H1 (cell line): ENCODE data around the gene ASAP2. TPM values are rescaled to one million over a fixed set of nuclear protein-coding genes. Genes with fewer than 3 reads are reported as not detected.

Experiments used
- CTCF ChIA-PET: fragments of 300-600 bp; sonication (Branson Sonifier 250); formaldehyde crosslinking; loops from one replicate; lab custom pipeline; 2021; ENCODE audit not compliant: partially characterized antibody; lab: Charles Lee
- POLR2A ChIA-PET: fragments of 300-600 bp; sonication (Branson Sonifier 250); formaldehyde crosslinking; loops from one replicate; lab custom pipeline; 2021; ENCODE audit warnings: inconsistent platforms; ENCODE audit not compliant: partially characterized antibody; lab: Charles Lee
- DNase-seq, 2 experiments: peaks; one replicate each; pipeline versions ENCODE4 v3.0.0 to v3.0.0-alpha.2; 2010 to 2022; ENCODE audit warnings: low spot score in 2 of 2, low read depth in 1 of 2, mixed read lengths in 1 of 2
- FAIRE-seq: peaks from 2 replicates; lab custom pipeline; 2011; peaks lifted over from hg19 to GRCh38; lab: Jason Lieb, UNC
- H2AFZ ChIP-seq: 2 replicates; pipeline ENCODE4 v1.8.1; 2012; ENCODE audit warnings: low read length, inconsistent platforms
- H2AK5ac ChIP-seq: 2 replicates; pipeline ENCODE4 v1.6.1; 2013; ENCODE audit warnings: low read depth, low read length
- H2BK120ac ChIP-seq: replicated peaks from 2 replicates; pipeline ENCODE3; 2013; ENCODE audit warnings: low read depth, low read length, inconsistent platforms
- H2BK12ac ChIP-seq: 2 replicates; pipeline ENCODE4 v1.6.1; 2013; ENCODE audit warnings: low read depth, low read length
- H2BK15ac ChIP-seq: 2 replicates; pipeline ENCODE4 v1.6.1; 2013; ENCODE audit warnings: low read length
- H2BK20ac ChIP-seq: 2 replicates; pipeline ENCODE4 v1.6.1; 2013; ENCODE audit warnings: low read length
- H2BK5ac ChIP-seq: 2 replicates; pipeline ENCODE4 v1.6.1; 2013; ENCODE audit warnings: low read depth, low read length
- H3K14ac ChIP-seq: 2 replicates; pipeline ENCODE4 v1.6.1; 2013; ENCODE audit warnings: inconsistent platforms; ENCODE audit not compliant: insufficient read length
- H3K18ac ChIP-seq: 2 replicates; pipeline ENCODE4 v1.6.1; 2013; ENCODE audit warnings: low read length; ENCODE audit errors: extremely low read depth
- H3K23ac ChIP-seq: 2 replicates; pipeline ENCODE4 v1.6.1; 2013; ENCODE audit warnings: inconsistent platforms; ENCODE audit not compliant: insufficient read length
- H3K23me2 ChIP-seq: 2 replicates; pipeline ENCODE4 v1.6.1; 2013; ENCODE audit warnings: low read depth, low read length
- H3K27ac ChIP-seq: 2 replicates; pipeline ENCODE4 v1.6.1; 2011; ENCODE audit warnings: low read depth, low read length, inconsistent platforms
- H3K27me3 ChIP-seq, 4 experiments: replicated peaks in 1 of 4; 1 replicate in 1 of 4; 2 replicates in 3 of 4; pipeline versions ENCODE4 v1.6.1 to v1.8.1; 2011 to 2013; ENCODE audit warnings: low read length in 3 of 4, mild to moderate bottlenecking in 3 of 4, inconsistent platforms in 2 of 4, mixed read lengths in 2 of 4, moderate library complexity in 1 of 4; ENCODE audit not compliant: control insufficient read depth in 3 of 4, insufficient read depth in 3 of 4; ENCODE audit errors: extremely low read depth in 1 of 4
- H3K36me3 ChIP-seq, 4 experiments: 2 replicates each; pipeline versions ENCODE4 v1.6.1 to v1.8.1; 2011 to 2013; ENCODE audit warnings: mild to moderate bottlenecking in 4 of 4, low read length in 3 of 4, moderate library complexity in 2 of 4, control low read depth in 1 of 4, inconsistent platforms in 1 of 4; ENCODE audit not compliant: insufficient read depth in 4 of 4, control insufficient read depth in 2 of 4
- H3K4ac ChIP-seq: replicated peaks from 2 replicates; pipeline ENCODE3; 2013; ENCODE audit warnings: low read length, low read depth, mixed read lengths, inconsistent platforms; ENCODE audit not compliant: insufficient read length
- H3K4me1 ChIP-seq, 4 experiments: replicated peaks in 1 of 4; 1 replicate in 1 of 4; 2 replicates in 3 of 4; pipeline versions ENCODE4 v1.6.1 to v1.8.1; 2011 to 2013; ENCODE audit warnings: low read length in 3 of 4, inconsistent platforms in 2 of 4, mixed read lengths in 1 of 4; ENCODE audit not compliant: insufficient read depth in 4 of 4, control insufficient read depth in 3 of 4
- H3K4me2 ChIP-seq, 2 experiments: 2 replicates each; pipeline versions ENCODE4 v1.6.1 to v1.8.1; 2011 to 2013; ENCODE audit warnings: low read depth in 2 of 2, low read length in 2 of 2, control low read depth in 1 of 2, inconsistent platforms in 1 of 2, mild to moderate bottlenecking in 1 of 2; ENCODE audit not compliant: insufficient read depth in 1 of 2
- H3K4me3 ChIP-seq, 4 experiments: fragments of 200-600, 300-600 bp in 1 of 4; sonication (generic), shearing (Covaris generic), sonication (Bioruptor Twin) in 1 of 4; 2 replicates each; pipeline versions ENCODE4 v1.5.1 to v1.8.1; 2011 to 2016; ENCODE audit warnings: low read length in 4 of 4, low read depth in 3 of 4, control low read depth in 2 of 4, inconsistent platforms in 2 of 4, mild to moderate bottlenecking in 2 of 4, mixed read lengths in 1 of 4, moderate library complexity in 1 of 4; ENCODE audit not compliant: insufficient read depth in 2 of 4; ENCODE audit errors: extremely low read depth in 1 of 4
- H3K56ac ChIP-seq: replicated peaks from 2 replicates; pipeline ENCODE3; 2013; ENCODE audit warnings: low read depth, mild to moderate bottlenecking, mixed read lengths, low read length, inconsistent platforms; ENCODE audit not compliant: insufficient read length
- H3K79me1 ChIP-seq: 2 replicates; pipeline ENCODE4 v1.6.1; 2013; ENCODE audit warnings: low read depth, low read length, control low read depth
- H3K79me2 ChIP-seq, 2 experiments: 2 replicates each; pipeline versions ENCODE4 v1.6.1 to v1.8.1; 2012 to 2013; ENCODE audit warnings: low read length in 2 of 2, mild to moderate bottlenecking in 2 of 2, inconsistent platforms in 1 of 2; ENCODE audit not compliant: insufficient read depth in 2 of 2, control insufficient read depth in 1 of 2
- H3K9ac ChIP-seq, 4 experiments: replicated peaks in 1 of 4; 1 replicate in 1 of 4; 2 replicates in 3 of 4; pipeline versions ENCODE4 v1.6.1 to v1.8.1; 2011 to 2013; ENCODE audit warnings: low read depth in 3 of 4, low read length in 3 of 4, control low read depth in 2 of 4, mild to moderate bottlenecking in 2 of 4, moderate library complexity in 2 of 4, inconsistent platforms in 1 of 4; ENCODE audit errors: extremely low read depth in 1 of 4
- H3K9me3 ChIP-seq, 2 experiments: 2 replicates each; pipeline versions ENCODE4 v1.6.1 to v1.8.1; 2012 to 2013; ENCODE audit warnings: mild to moderate bottlenecking in 2 of 2, moderate library complexity in 2 of 2, control low read depth in 1 of 2, inconsistent platforms in 1 of 2, low read depth in 1 of 2, low read length in 1 of 2, mixed read lengths in 1 of 2; ENCODE audit not compliant: insufficient read depth in 2 of 2
- H4K20me1 ChIP-seq, 2 experiments: replicated peaks in 1 of 2; 2 replicates each; pipeline versions ENCODE3 to v1.8.1; 2011 to 2013; ENCODE audit warnings: inconsistent platforms in 2 of 2, low read length in 2 of 2, mild to moderate bottlenecking in 1 of 2; ENCODE audit not compliant: insufficient read depth in 2 of 2, control insufficient read depth in 1 of 2
- H4K5ac ChIP-seq: 2 replicates; pipeline ENCODE4 v1.6.1; 2013; ENCODE audit warnings: low read length, low read depth, mixed read lengths, inconsistent platforms; ENCODE audit not compliant: insufficient read length
- H4K8ac ChIP-seq: 2 replicates; pipeline ENCODE4 v1.8.0; 2013; ENCODE audit warnings: mild to moderate bottlenecking, moderate library complexity, low read length, inconsistent platforms; ENCODE audit not compliant: insufficient read depth; ENCODE audit errors: extremely low read depth
- H4K91ac ChIP-seq: replicated peaks from 2 replicates; pipeline ENCODE3; 2013; ENCODE audit warnings: low read length, mixed read lengths, inconsistent platforms; ENCODE audit not compliant: insufficient read length
- CEBPB ChIP-seq: IDR thresholded peaks from 2 replicates; pipeline ENCODE4 v1.6.1; 2012; ENCODE audit warnings: low read depth, low read length
- CHD1 ChIP-seq: IDR thresholded peaks from 2 replicates; pipeline ENCODE4 v1.6.1; 2012; ENCODE audit warnings: low read depth, low read length, improper control_type of control experiment
- EGR1 ChIP-seq: IDR thresholded peaks from 2 replicates; pipeline ENCODE4 v1.6.1; 2011; ENCODE audit warnings: low read depth, low read length, borderline replicate concordance
- EP300 ChIP-seq, 2 experiments: IDR thresholded peaks; 1 replicate in 1 of 2; 2 replicates in 1 of 2; pipeline ENCODE4 v1.6.1; 2011 to 2012; ENCODE audit warnings: low read depth in 2 of 2, low read length in 2 of 2, mild to moderate bottlenecking in 2 of 2, borderline replicate concordance in 1 of 2, inconsistent platforms in 1 of 2, moderate library complexity in 1 of 2
- EZH2 ChIP-seq: fragments of 200-600 bp; sonication (generic); IDR thresholded peaks from 2 replicates; pipeline ENCODE4 v1.7.1; 2012; ENCODE audit warnings: low read depth, mild to moderate bottlenecking, moderate library complexity, low read length, inconsistent platforms; ENCODE audit not compliant: severe bottlenecking
- KDM1A ChIP-seq: fragments of 200-600, 300-600 bp; sonication (generic); IDR thresholded peaks from 2 replicates; pipeline ENCODE4 v1.7.1; 2016; ENCODE audit warnings: mild to moderate bottlenecking, low read length, borderline replicate concordance
- NANOG ChIP-seq: IDR thresholded peaks from 2 replicates; pipeline ENCODE4 v1.6.1; 2011; ENCODE audit warnings: low read length, low read depth, mild to moderate bottlenecking, inconsistent platforms; ENCODE audit not compliant: insufficient read depth, poor library complexity, severe bottlenecking
- PHF8 ChIP-seq: fragments of 200-600 bp; sonication (generic); conservative IDR thresholded peaks from 2 replicates; pipeline ENCODE4 v1.7.1; 2012; ENCODE audit warnings: low read depth, mild to moderate bottlenecking, inconsistent platforms, low read length, moderate library complexity
- SAP30 ChIP-seq: fragments of 300-600 bp; sonication (generic); IDR thresholded peaks from 2 replicates; pipeline ENCODE4 v1.7.1; 2012; ENCODE audit warnings: low read length, moderate library complexity, mild to moderate bottlenecking, inconsistent platforms; ENCODE audit not compliant: insufficient read depth, insufficient replicate concordance
- SP4 ChIP-seq: IDR thresholded peaks from 2 replicates; pipeline ENCODE4 v1.6.1; 2012; ENCODE audit warnings: low read length, inconsistent platforms
- TCF12 ChIP-seq: IDR thresholded peaks from 2 replicates; pipeline ENCODE4 v1.6.1; 2011; ENCODE audit warnings: low read depth, mild to moderate bottlenecking, low read length
- YY1 ChIP-seq: IDR thresholded peaks from 2 replicates; pipeline ENCODE4 v1.6.1; 2011; ENCODE audit warnings: low read depth, mild to moderate bottlenecking, low read length
- WGBS, 2 experiments: shearing (Covaris generic) in 1 of 2; methylation state at CpG; one replicate each; pipeline versions ENCODE4 v1.1.6 to v1.1.7; 2013 to 2015; ENCODE audit warnings: low lambda C conversion rate in 2 of 2, mixed read lengths in 2 of 2, inconsistent platforms in 1 of 2, low coverage in 1 of 2, missing lambda C conversion rate in 1 of 2; ENCODE audit not compliant: insufficient replicate concordance in 2 of 2, insufficient coverage in 1 of 2, insufficient read length in 1 of 2; ENCODE audit errors: extremely low coverage in 1 of 2, missing lambda C conversion rate in 1 of 2; 5-methylcytosine and 5-hydroxymethylcytosine counted together
- polyA plus RNA-seq, 7 experiments: library from polyadenylated mRNA; depleted of rRNA in 3 of 7; stranded (reverse) in 5 of 7; unstranded in 2 of 7; fragments of >200 nt in 5 of 7; fragments of 200-250 nt in 2 of 7; gene quantifications; 1 replicate in 5 of 7; 2 replicates in 1 of 7; 4 replicates in 1 of 7; pipeline versions ENCODE4 v1.2.1 to v1.2.3, GENCODE V29; 2011 to 2013; ENCODE audit warnings: missing spikeins in 2 of 7, mixed read lengths in 2 of 7
- total RNA-seq: library from RNA; stranded (reverse); fragmentation: NEBNext Ultra II Directional; extraction: Animal tissue kit (Norgen Biotek cat#: 25700); gene quantifications from 2 replicates; pipeline ENCODE4 v1.2.1, GENCODE V29; 2021

The ASAP2 gene
- total and polyA plus RNA-seq, 2 of the 8 experiments (the other 6 are each of a cell fraction or from before 2014, with no cell fraction given): 10.2 to 18.7 TPM

DNA sequence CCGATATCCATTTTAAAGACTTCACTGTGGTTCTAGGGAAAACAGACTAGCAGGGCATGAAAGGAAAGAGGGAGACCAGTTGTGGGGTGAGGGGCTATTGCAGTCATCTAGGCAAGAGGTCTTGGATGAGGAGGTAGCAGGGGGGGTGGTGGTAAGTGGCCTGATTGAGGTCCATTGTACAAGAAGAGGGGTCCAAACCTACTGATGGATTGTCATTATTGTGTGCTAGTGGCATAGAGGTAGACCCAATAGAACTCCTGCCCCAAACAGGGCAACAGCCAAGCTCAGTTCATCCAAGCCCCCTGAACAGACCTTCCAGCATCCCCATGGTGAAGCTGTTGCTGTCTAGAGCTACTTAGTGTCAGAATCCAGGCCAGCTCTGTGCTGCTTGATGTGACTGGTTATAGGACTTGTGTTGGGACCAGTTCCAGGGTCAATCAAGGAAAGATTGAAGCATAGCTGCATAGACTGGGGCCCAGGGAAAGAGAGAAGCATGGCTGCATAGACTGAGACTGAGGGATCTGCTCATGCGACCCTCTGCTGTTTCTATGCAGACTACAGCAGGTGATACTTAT lies 7.0 kb downstream of the ASAP2 start:
- Histone ChIP-seq H2BK120ac (no peak overlapping the region), H2BK20ac (no peak overlapping the region), H4K5ac (no peak overlapping the region), H3K14ac (no peak overlapping the region), H4K20me1 (peaks cover 31 to 36% of the 10 kb centered on the region in 2 experiments), H3K36me3 (no peaks in the 10 kb centered on the region), H4K8ac (no peak overlapping the region), H2AFZ (no peak overlapping the region), H2BK15ac (no peak overlapping the region), H3K27ac (no peak overlapping the region), H3K4me3 (no peak overlapping the region), H3K18ac (no peak overlapping the region), H3K23ac (no peak overlapping the region), H4K91ac (no peak overlapping the region), H3K23me2 (no peaks in the 10 kb centered on the region), H3K4me1 (peaks cover 0 to 8% (median 4%) of the 10 kb centered on the region in 4 experiments; a peak in 4 of 7 replicates), H3K4me2 (no peak overlapping the region), H3K4ac (no peak overlapping the region), H2AK5ac (no peak overlapping the region), H3K79me2 (peaks cover 0 to 55% of the 10 kb centered on the region in 2 experiments; a peak in 2 of 4 replicates), H2BK12ac (no peak overlapping the region), H2BK5ac (no peak overlapping the region), H3K27me3 (peaks cover 0 to 6% (median 4%) of the 10 kb centered on the region in 4 experiments; a peak in 4 of 7 replicates), H3K9ac (no peak overlapping the region), H3K79me1 (peaks cover 9% of the 10 kb centered on the region), H3K9me3 (no peaks in the 10 kb centered on the region), H3K56ac (no peak overlapping the region)
- POLR2A ChIA-PET: interaction anchor here (0.8 kb wide), 1 partner anchor 119 kb away, joined by 3 read pairs; no protein-coding TSS in a partner anchor
- DNase-seq (no peak), FAIRE-seq (no peak)
- 90% methylated on average over 2 of the region's 2 CpGs; no CpG with 5 or more reads in 1 of the 2 experiments for WGBS, 2 experiments
- CTCF ChIA-PET: no interaction called here
- TF ChIP-seq NANOG (no peak), EZH2 (no peak), EGR1 (no peak), KDM1A (no peak), CEBPB (no peak), CHD1 (no peak), TCF12 (no peak), SAP30 (no peak), SP4 (no peak), PHF8 (no peak), EP300 (IDR thresholded peaks at IDR 0.05; ENCODE audit: borderline replicate concordance in 1 of 2, low read depth in 2 of 2, low read length in 2 of 2) (no peak), YY1 (no peak)
